NCI-H2081 (cell line): Measurements from ENCODE around the gene ZNF358.

ENCODE experiments used
- DNase-seq, 2 experiments: peaks; one replicate each; lab custom pipeline; 2025; lab: John Stamatoyannopoulos, UW

ZNF358 gene

DNA sequence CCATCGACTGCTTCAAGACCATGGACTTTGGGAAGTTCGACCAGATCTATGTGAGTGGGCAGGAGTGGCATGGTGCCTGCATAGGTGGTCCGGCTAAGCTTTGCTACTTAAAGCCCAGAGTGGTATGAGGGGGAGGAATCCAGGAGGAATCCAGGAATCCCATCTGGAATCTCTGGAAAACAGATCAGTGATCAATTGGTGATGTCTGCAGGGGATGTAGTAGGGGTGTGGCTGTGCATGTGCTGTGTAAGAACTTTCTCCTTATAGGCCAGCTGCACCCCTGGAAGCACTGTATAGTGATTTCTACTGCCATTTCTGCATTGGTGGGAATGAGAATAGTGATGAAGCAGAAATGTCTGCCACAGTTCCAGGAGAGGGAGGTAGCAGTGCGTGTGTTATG lies 43.2 kb downstream of the ZNF358 start:
- DNase-seq = no peak

DNA sequence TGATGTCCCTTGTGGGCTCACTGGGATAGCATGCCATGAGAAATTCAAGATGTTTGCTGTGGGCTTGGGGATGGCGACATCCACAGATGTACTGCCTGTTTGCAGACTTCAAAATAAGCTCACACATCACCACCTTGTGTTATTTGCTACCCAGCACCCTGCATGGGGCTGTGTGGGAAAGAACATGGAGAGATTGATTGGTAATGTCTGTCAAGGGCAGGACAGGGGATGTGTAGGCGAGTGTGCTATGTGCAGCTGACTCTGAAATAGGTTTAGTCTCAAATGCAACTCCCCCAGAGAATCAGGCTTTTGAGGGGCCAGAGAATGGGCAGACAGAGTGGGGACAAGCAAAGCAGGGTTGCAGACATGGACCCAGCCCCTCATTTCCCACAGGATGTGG lies 44.4 kb downstream of the ZNF358 start:
- DNase-seq = no peak

DNA sequence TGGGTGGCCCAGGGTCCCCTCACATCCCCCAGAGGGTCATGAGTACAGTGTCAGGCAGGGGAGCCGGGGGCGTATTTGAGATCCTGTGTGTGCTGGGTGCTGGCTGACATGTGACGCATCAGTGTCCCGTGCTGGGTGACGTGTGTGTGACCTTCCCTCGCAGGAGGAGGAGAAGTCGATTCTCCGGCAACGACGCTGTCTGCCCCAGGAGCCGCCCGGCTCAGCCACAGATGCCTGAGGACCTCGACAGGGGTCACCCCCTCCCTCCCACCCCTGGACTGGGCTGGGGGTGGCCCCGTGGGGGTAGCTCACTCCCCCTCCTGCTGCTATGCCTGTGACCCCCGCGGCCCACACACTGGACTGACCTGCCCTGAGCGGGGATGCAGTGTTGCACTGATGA lies 45.4 kb downstream of the ZNF358 start:
- DNase-seq = no peak

GRCh38 chr19:7562646-7563393 lies 46.9 kb downstream of the ZNF358 start:
- DNase-seq = no peak

GRCh38 chr19:7564866-7565265 lies 49.0 kb downstream of the ZNF358 start:
- no peak for DNase-seq

- DNase-seq = no peak
Measured at GRCh38 chr19:7565332-7565731, 49.4 kb downstream of the ZNF358 start.
